Hematopoietic multipotent progenitor cell (in vitro differentiated cells): ENCODE data around the gene WNT3A. TPM values are rescaled to one million over a fixed set of nuclear protein-coding genes. Genes with fewer than 3 reads are reported as not detected.

Source experiments
- DNase-seq, 3 donors: peaks; one replicate each; pipeline ENCODE4 v3.0.0-alpha.2; 2011 to 2015; ENCODE audit warnings: low read depth in 2 of 3, low spot score in 2 of 3
- total RNA-seq: library from RNA; depleted of rRNA; stranded (reverse); fragments of >200 nt; gene quantifications from one replicate; pipeline ENCODE4 v1.2.3, GENCODE V29; 2012

WNT3A gene
- total RNA-seq, 1 donor = not detected

- DNase-seq = no peak
Measured at GRCh38 chr1:228045405-228045804, 38.6 kb downstream of the WNT3A start.

DNA sequence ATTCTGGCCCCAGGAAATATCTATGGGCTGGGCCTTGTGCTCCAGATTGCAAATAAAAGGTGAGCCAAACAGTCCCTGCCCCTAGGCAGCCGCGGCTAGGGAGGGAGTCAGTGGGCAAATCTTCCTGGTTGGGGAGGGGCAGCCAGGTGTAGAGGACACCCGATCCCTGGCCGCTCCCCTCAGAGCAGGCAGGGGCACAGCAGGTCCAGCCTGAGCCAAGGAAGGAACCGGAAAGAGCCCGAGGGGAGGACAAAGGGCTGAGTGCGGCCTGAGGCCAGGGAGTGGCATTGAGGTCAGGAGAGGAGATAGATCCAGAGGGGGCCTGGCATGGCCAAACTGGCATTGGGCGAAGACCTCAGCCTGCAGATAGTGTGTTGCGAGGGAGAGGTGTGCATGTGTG lies 39.1 kb downstream of the WNT3A start:
- DNase-seq = no peak

DNA sequence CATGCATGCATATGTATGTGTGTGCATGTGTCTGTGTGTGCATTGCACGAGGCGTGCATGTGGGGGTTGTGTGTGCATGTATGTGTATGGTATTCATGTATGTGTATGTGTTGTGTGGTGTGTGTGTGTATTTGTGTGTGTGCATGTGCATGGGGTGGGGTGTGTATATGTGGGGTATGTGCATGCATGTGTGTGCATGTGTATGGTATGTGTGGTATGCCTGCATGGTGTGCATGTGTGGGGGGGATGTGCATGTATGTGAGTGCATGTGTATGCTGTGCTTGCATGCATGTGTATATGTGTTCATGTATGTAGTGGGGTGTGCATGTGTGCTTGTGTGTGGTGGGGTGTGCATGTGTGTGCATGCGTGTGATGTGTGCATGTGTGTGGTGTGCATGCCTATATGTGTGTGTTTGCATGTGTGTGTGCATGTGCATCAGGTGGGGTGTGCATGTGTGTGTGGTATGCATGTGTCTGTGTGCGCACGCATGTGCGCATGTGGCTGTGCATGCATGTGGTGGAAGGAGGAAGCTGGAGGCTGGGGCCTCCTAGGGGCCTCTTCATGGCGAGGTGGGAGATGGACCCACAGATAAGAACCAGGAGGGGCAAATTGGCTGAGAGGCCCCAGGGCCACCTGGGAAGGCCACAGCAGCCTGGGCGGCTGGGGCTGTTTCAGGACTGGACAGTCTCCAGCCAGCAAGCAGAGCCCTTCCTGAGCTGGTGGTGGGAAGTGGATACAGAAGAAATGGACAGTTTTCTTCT lies 39.8 kb downstream of the WNT3A start:
- DNase-seq = no peak

GRCh38 chr1:228047183-228047466 lies 40.3 kb downstream of the WNT3A start:
- DNase-seq = no peak

- no peak for DNase-seq
Measured at GRCh38 chr1:228048120-228048519, 41.3 kb downstream of the WNT3A start.

DNA sequence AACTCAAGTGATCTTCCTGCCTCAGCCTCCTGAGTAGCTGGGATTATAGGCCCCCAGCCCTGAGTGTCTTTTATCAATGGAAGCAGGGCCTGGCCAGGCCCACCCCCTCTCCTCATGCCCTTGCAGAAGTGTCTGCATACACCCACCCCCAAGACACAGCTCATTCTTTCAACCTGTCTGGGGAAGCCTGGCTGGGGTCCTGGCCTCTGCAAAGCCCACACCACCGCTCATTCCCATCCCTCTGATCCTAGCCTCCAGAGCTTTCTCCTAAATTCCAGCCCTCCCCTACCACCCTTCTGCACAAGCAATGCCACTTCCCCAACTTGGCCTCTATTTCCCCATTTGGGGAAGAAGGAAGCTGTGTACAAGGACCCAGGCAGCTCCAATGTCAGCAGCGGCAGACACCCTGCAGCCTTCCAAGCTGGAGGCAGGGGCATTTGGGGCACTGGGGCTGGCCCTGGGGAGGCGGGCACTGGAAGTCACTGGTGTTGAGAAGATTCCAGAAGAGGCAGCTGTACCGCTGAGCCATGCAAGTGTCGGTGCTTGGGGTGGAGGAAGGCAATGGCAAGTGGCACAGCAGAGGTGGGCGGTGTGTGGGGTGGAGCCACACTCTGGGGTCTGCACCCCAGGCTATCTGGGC lies 42.0 kb downstream of the WNT3A start:
- no peak for DNase-seq

- no peak for DNase-seq
Measured at GRCh38 chr1:228050571-228051231, 43.9 kb downstream of the WNT3A start.

DNA sequence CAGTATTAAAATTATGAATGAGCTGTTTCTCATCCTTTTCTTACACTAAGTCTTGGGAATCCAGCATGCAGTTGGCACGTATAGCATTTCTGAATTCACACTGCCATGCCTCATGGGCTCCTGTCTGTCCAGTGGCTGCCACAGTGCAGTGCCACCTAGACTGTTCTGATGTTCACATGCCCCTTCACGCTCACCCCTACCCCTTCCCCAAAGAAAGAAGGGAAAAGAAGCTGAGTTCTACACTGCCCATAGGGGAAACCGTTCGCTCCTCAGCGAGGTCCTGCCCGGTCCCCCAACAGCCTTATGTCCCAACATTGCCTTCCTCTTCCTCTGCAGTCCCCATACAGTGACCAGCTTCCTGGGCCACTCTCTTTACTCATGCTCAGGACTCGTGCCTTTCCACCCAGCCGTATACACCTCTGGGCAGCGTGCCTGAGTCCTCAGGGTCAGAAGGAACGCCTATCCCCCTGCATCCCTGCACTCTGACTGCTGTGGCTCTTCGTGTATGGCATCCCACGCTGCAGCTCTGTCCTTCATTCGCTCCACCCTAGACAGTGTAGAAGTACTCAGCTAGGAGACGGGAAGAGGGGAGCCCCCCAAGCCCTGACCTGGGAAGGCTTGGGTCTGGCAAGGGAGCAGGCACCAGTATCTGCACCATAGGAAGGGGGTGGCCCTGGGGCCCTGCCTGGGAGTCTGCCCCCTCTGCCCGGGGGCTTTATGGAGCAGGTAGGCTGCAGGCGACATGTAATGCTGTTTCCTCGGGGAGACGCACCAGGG lies 51.6 kb downstream of the WNT3A start:
- DNase-seq = no peak

- DNase-seq = peak; percentile 32 to 55 (median 53)
Measured at GRCh38 chr1:228058949-228059633, 52.3 kb downstream of the WNT3A start.

DNA sequence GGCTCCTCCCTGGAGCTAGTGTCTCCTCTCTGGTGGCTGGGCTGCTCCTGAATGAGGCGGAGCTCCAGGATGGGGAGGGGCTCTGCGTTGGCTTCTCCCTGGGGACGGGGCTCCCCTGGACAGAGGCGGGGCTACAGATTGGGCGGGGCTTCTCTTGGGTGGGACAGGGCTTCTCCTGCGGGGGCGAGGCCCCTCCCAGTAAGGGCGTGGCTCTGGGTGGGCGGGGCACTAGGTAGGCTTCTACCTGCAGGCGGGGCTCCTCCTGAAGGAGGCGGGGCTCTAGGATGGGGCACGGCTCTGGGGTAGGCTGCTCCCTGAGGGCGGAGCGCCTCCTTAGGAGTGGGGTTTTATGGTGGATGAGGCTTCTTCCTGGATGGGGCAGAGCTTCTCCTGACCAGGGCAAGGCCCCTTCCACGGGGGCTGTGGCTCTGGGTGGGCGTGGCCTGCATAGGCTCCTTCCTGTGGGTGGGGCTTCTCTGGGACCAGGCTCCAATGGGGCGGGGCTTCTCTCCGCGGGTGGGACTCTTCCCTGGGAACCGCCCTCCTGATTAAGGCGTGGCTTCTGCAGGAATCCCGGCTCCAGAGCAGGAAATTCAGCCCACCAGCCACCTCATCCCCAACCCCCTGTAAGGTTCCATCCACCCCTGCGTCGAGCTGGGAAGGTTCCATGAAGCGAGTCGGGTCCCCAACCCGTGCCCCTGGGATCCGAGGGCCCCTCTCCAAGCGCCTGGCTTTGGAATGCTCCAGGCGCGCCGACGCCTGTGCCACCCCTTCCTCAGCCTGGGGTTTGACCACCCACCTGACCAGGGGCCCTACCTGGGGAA lies 53.0 kb downstream of the WNT3A start:
- DNase-seq = peak in 1 of 3 donors; percentile 34

- DNase-seq = peak in 1 of 3 donors; percentile 30
Measured at GRCh38 chr1:228060458-228061190, 53.8 kb downstream of the WNT3A start.

GRCh38 chr1:228061411-228062084 lies 54.8 kb downstream of the WNT3A start:
- no peak for DNase-seq

GRCh38 chr1:228062085-228062791 lies 55.4 kb downstream of the WNT3A start:
- DNase-seq = no peak

GRCh38 chr1:228062812-228063211 lies 56.0 kb downstream of the WNT3A start:
- no peak for DNase-seq

GRCh38 chr1:228063251-228064191 lies 56.7 kb downstream of the WNT3A start:
- DNase-seq = no peak

DNA sequence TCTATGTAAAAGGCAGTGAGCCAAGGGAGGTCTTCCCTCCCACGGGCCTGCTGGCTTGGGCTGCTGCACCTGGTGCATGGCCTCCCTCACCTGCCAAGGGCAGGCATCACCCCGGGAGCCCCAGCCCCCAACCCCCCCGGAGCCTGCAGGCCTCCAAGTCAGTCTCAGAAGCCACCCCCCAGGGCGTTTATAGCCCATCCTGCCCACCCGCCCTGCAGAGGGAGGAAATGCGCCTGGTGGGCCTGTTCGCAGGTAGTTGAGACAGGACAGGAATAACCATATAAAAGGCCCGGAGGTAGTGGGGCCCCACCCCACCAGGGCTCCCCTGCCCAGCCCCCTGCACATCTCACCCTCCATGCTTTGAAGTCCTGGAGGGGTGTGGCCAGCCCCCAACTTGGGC lies 57.5 kb downstream of the WNT3A start:
- DNase-seq = no peak
